ENCODE data around the gene TP63.

Gene TP63

GRCh38 chr3:189860296-189860695 lies 229.1 kb downstream of the TP63 start:
- H3K27ac Mint-ChIP-seq, result no peak overlapping the region
- H3K9me3 Mint-ChIP-seq, result peaks cover 0 to 4% of the 10 kb centered on the region in 2 donors
- no peaks in the 10 kb centered on the region for H3K27me3 Mint-ChIP-seq
- ATAC-seq (replicated peaks), result no peak
- H3K4me1 Mint-ChIP-seq, result no peaks in the 10 kb centered on the region
- DNase-seq, result no peak
- H3K36me3 Mint-ChIP-seq, result no peaks in the 10 kb centered on the region
- H3K4me3 Mint-ChIP-seq, result no peak overlapping the region

DNA sequence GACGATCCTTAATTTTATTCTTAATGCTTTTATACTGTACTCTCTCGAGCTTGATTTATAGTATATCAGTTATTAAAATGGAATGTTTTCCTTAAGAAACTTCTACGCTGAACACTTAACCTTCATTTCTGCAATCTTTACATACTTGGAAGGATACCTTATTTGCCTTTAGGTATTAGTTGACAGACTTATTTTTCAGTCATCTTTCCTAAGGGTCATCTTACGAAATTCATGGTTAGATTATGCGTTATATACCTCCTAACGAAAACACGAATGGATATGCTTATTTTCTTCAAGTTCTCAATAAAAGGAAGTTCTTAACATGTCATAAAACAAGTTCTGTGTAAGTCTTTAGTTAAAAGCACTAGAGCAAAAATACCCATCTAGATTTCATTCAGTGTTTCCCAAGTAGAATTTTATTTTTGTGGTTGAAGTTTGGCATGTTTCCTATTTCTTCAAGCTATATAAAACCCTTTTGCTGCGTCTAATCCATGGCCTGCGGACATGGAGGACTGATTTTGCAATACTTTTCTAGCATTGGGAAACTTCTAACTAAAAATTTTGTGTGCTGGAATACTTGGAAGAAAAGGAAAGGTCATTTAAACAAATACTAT lies 231.3 kb downstream of the TP63 start:
- Mint-ChIP-seq H3K36me3 (no peaks in the 10 kb centered on the region), H3K4me1 (no peaks in the 10 kb centered on the region), H3K27ac (no peak overlapping the region), H3K9me3 (peaks cover 0 to 4% of the 10 kb centered on the region in 2 donors), H3K4me3 (no peak overlapping the region), H3K27me3 (no peaks in the 10 kb centered on the region)
- no peak for ATAC-seq (replicated peaks)
- DNase-seq, result no peak

- no peaks in the 10 kb centered on the region for H3K4me1 Mint-ChIP-seq
- no peak overlapping the region for H3K27ac Mint-ChIP-seq
- no peaks in the 10 kb centered on the region for H3K27me3 Mint-ChIP-seq
- ATAC-seq (replicated peaks) (no peak), DNase-seq (no peak)
- no peaks in the 10 kb centered on the region for H3K36me3 Mint-ChIP-seq
- no peak overlapping the region for H3K4me3 Mint-ChIP-seq
- peaks cover 0 to 6% of the 10 kb centered on the region in 2 donors for H3K9me3 Mint-ChIP-seq
Observed at GRCh38 chr3:189863031-189863430, 231.8 kb downstream of the TP63 start.

GRCh38 chr3:189868061-189868460 lies 236.9 kb downstream of the TP63 start:
- no peaks in the 10 kb centered on the region for H3K4me1 Mint-ChIP-seq
- H3K36me3 Mint-ChIP-seq, result no peaks in the 10 kb centered on the region
- no peak for DNase-seq
- H3K4me3 Mint-ChIP-seq, result no peak overlapping the region
- H3K27me3 Mint-ChIP-seq, result no peaks in the 10 kb centered on the region
- no peak overlapping the region for H3K27ac Mint-ChIP-seq
- ATAC-seq (replicated peaks), result no peak
- H3K9me3 Mint-ChIP-seq, result peaks cover 0 to 8% of the 10 kb centered on the region in 2 donors

GRCh38 chr3:189869165-189869564 lies 238.0 kb downstream of the TP63 start:
- peaks cover 0 to 8% of the 10 kb centered on the region in 2 donors for H3K9me3 Mint-ChIP-seq
- no peaks in the 10 kb centered on the region for H3K27me3 Mint-ChIP-seq
- H3K4me3 Mint-ChIP-seq, result no peak overlapping the region
- H3K36me3 Mint-ChIP-seq, result no peaks in the 10 kb centered on the region
- no peak overlapping the region for H3K27ac Mint-ChIP-seq
- DNase-seq (no peak), ATAC-seq (replicated peaks) (no peak)
- no peaks in the 10 kb centered on the region for H3K4me1 Mint-ChIP-seq

- no peaks in the 10 kb centered on the region for H3K4me1 Mint-ChIP-seq
- no peaks in the 10 kb centered on the region for H3K27me3 Mint-ChIP-seq
- ATAC-seq (replicated peaks) (no peak), DNase-seq (no peak)
- H3K9me3 Mint-ChIP-seq, result peaks cover 0 to 6% of the 10 kb centered on the region in 2 donors
- no peak overlapping the region for H3K4me3 Mint-ChIP-seq
- no peaks in the 10 kb centered on the region for H3K36me3 Mint-ChIP-seq
- no peak overlapping the region for H3K27ac Mint-ChIP-seq
Observed at GRCh38 chr3:189871418-189871817, 240.2 kb downstream of the TP63 start.

DNA sequence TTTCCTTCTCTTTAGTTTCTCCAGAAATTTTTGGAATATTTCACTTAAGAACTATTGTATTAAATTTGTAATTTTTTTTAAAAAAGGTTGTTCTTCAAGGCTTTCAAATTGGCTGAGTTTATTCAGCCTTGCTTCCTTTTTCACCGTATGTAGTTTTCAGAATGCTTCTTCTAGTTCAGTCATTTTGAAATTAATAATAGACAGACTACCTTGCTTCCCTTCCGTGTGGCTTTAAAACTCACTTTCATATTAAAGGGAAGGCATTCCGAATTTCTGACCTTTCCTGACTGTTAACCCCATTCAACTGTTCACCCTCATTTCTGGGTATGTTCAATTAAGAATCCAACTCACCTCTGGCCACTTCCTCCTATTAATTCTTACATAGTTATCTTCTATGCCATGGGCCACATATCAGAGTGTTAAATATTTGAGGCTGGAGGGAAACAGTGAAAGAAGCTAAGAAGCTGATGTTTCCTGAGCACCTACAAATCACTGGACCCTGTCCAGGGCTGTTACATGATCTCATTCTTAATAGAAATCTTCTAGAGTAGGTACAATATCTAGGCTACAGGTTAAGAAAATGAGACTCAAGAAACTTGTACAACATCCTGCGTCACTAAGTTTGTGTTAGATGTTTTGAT lies 252.0 kb downstream of the TP63 start:
- H3K4me1 Mint-ChIP-seq, result no peaks in the 10 kb centered on the region
- peaks cover 0 to 6% of the 10 kb centered on the region in 2 donors for H3K27me3 Mint-ChIP-seq
- H3K4me3 Mint-ChIP-seq, result no peak overlapping the region
- DNase-seq, result no peak
- H3K27ac Mint-ChIP-seq, result no peak overlapping the region
- H3K36me3 Mint-ChIP-seq, result no peaks in the 10 kb centered on the region
- H3K9me3 Mint-ChIP-seq, result no peaks in the 10 kb centered on the region
- ATAC-seq (replicated peaks), result no peak

DNA sequence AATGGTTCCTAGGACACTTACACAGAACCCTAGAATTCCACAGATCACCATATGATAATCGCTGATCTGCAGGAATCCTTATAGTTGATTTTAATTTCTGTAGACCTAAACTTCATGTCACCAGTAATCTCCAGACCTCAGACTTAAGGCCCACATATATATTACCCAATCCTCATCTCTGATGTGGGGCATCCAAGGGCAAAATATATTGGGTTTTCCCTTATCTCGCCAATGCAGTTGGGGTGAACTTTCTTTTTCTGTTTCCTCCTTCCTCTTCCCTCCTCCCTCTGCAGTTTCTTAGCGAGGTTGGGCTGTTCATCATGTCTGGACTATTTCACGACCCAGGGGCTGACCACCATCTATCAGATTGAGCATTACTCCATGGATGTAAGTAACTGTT lies 259.3 kb downstream of the TP63 start:
- no peak for ATAC-seq (replicated peaks)
- Mint-ChIP-seq H3K4me3 (no peak overlapping the region), H3K27ac (no peak overlapping the region), H3K9me3 (no peaks in the 10 kb centered on the region), H3K27me3 (no peaks in the 10 kb centered on the region), H3K4me1 (no peaks in the 10 kb centered on the region), H3K36me3 (no peaks in the 10 kb centered on the region)
- no peak for DNase-seq

DNA sequence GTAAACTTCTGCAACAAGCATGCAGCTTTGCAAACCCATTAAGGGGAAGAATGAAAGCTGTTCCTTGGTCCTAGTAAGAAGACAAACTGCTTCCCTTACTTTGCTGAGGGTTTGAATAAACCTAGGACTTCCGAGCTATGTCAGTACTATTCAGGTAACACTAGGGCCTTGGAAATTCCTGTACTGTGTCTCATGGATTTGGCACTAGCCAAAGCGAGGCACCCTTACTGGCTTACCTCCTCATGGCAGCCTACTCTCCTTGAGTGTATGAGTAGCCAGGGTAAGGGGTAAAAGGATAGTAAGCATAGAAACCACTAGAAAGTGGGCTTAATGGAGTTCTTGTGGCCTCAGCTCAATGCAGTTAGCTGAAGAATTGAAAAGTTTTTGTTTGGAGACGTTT lies 265.3 kb downstream of the TP63 start:
- H3K27ac Mint-ChIP-seq, result no peak overlapping the region
- DNase-seq (no peak), ATAC-seq (replicated peaks) (no peak)
- H3K4me1 Mint-ChIP-seq, result no peaks in the 10 kb centered on the region
- no peaks in the 10 kb centered on the region for H3K9me3 Mint-ChIP-seq
- no peaks in the 10 kb centered on the region for H3K36me3 Mint-ChIP-seq
- no peak overlapping the region for H3K4me3 Mint-ChIP-seq
- H3K27me3 Mint-ChIP-seq, result no peaks in the 10 kb centered on the region

DNA sequence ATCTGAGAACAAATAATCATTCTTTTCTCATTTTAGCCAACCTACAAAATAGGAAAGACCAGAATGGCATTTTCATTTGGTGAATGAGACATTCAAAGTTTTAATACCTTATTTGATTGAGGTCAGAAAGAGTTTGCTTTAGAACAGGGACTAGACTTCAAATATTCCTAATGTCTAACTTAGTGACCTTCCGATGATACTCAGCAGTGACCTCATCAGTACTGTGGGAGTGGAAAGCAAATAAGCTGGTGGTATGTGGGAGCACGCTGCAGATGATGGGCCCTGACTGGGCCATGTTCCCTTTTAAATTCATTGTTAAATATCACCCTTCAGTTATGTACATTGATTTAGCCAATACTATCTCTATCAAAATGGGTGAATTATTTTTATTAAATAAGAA lies 266.2 kb downstream of the TP63 start:
- DNase-seq (no peak), ATAC-seq (replicated peaks) (no peak)
- Mint-ChIP-seq H3K9me3 (no peaks in the 10 kb centered on the region), H3K27me3 (no peaks in the 10 kb centered on the region), H3K36me3 (no peaks in the 10 kb centered on the region), H3K4me3 (no peak overlapping the region), H3K4me1 (no peaks in the 10 kb centered on the region), H3K27ac (no peak overlapping the region)

DNA sequence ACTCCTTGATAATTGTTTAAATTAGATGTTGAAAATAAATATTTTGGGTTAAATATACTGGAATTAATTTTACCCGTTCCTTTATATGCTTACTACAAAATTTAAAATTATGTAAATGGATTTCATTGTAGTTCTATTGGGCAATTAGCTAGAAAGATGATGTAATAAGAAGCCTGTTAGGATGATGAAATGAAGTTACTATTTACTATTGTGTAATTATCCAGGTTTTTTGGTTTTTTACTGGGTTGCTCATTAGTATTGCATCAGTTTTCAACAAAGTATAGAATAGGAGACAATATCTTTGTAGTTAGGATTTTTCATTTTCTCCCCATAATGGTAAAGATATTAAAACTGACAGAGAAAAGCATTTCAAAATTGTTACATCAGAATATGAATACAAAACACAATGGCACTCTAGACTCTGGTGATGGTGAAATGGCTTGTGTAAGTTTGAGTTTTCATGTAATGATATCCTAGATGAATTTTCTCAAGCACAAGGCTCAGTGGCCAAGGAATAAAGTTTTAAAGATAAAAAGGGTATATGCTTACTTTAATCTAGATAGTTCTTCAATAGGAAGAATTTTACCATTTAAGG lies 267.5 kb downstream of the TP63 start:
- no peak for DNase-seq
- Mint-ChIP-seq H3K9me3 (no peaks in the 10 kb centered on the region), H3K4me1 (no peaks in the 10 kb centered on the region), H3K27ac (no peak overlapping the region), H3K4me3 (no peak overlapping the region), H3K27me3 (no peaks in the 10 kb centered on the region), H3K36me3 (no peaks in the 10 kb centered on the region)
- ATAC-seq (replicated peaks), result no peak

DNA sequence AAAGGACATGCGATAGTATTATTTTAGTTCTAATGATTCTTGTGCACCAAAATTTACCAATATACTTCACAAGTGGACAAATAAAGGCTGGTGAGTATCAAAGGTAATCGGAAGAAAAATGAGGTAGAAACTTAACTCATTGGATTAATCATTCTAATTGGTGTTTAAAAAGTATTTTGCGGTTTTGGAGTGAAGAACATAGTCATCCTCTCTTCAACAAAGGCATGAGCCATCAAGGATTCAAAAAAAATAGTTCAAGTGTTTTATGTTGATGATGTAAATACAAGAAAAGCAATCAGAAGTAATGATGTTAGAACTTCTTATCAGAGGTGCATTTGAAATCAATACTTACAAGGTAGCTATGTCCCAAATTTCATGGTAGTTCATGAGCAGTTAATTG lies 268.0 kb downstream of the TP63 start:
- ATAC-seq (replicated peaks), result no peak
- Mint-ChIP-seq H3K9me3 (no peaks in the 10 kb centered on the region), H3K27ac (no peak overlapping the region)

DNA sequence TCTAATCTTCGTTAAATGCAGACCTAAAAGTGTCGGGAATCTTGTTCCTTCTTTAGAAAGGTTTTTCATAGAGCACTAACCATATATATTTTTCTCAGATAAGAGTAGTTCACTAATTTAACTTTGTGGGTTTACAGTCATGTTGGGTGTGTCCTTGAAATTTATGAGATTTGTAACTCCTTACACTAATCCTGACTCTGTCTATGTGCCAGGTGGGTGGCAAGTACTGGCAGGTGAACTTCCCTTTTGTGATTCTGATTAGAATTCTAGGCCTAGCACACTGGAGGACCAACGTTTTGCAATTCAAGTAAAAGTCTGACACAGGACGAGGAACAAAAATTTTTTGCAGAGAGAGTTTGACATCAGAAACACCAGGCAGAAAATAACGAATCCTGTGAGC lies 269.4 kb downstream of the TP63 start:
- no peak for ATAC-seq (replicated peaks)
- no peaks in the 10 kb centered on the region for H3K27me3 Mint-ChIP-seq
- H3K4me3 Mint-ChIP-seq, result no peak overlapping the region
- H3K9me3 Mint-ChIP-seq, result no peaks in the 10 kb centered on the region
- DNase-seq, result no peak
- no peaks in the 10 kb centered on the region for H3K4me1 Mint-ChIP-seq
- H3K36me3 Mint-ChIP-seq, result no peaks in the 10 kb centered on the region
- no peak overlapping the region for H3K27ac Mint-ChIP-seq

More for the DNA sequence above, 268.0 kb downstream of the TP63 start:
- Mint-ChIP-seq H3K27me3 (no peaks in the 10 kb centered on the region), H3K4me3 (no peak overlapping the region), H3K4me1 (no peaks in the 10 kb centered on the region), H3K36me3 (no peaks in the 10 kb centered on the region)
- DNase-seq, result no peak

DNA sequence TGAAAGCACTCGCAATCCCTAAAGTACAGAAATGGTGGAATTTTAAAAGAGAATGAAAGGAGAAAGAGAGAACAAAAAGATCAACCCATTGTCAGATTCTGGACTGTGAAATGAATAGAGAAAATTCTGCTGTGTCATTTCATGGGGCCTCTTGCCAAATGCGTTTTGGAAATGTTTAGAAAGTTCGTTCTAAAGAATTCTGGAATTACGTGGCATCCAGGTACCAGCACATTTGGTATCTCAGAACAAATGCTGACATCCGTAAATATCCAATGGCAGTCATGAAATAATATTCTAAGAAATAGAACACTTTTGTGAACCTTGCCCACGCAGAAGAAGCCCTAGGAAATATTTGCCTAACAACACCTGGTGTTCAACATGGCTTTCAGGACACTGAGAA lies 270.3 kb downstream of the TP63 start:
- H3K36me3 Mint-ChIP-seq, result no peaks in the 10 kb centered on the region
- no peak for ATAC-seq (replicated peaks)
- H3K27me3 Mint-ChIP-seq, result no peaks in the 10 kb centered on the region
- no peaks in the 10 kb centered on the region for H3K4me1 Mint-ChIP-seq
- H3K27ac Mint-ChIP-seq, result no peak overlapping the region
- H3K9me3 Mint-ChIP-seq, result no peaks in the 10 kb centered on the region
- no peak overlapping the region for H3K4me3 Mint-ChIP-seq
- DNase-seq, result no peak
